Karpas-422 (cell line): ENCODE data around the gene GRB14. TPM values are rescaled to one million over a fixed set of nuclear protein-coding genes. Genes with fewer than 3 reads are reported as not detected.
A peak's percentile ranks its signal among the peaks of the same experiment; 100 is the strongest.

Experiments used
- DNase-seq: peaks from one replicate; pipeline ENCODE4 v3.0.0-alpha.2; 2015
- H2AFZ ChIP-seq: fragments of 200-600 bp; sonication (generic); 2 replicates; pipeline ENCODE4 v1.6.1; 2014; ENCODE audit warnings: antibody characterized with exemption, low read length, mixed read lengths
- H3K27ac ChIP-seq: fragments of 200-600 bp; sonication (generic); 2 replicates; pipeline ENCODE4 v1.5.1; 2014; ENCODE audit warnings: mild to moderate bottlenecking, low read length, moderate library complexity
- H3K27me3 ChIP-seq: fragments of 200-600 bp; sonication (generic); 2 replicates; pipeline ENCODE4 v1.6.1; 2014; ENCODE audit warnings: low read length, mixed read lengths
- H3K36me3 ChIP-seq: fragments of 200-600 bp; sonication (generic); 2 replicates; pipeline ENCODE4 v1.6.1; 2014; ENCODE audit warnings: low read length, mixed read lengths; ENCODE audit not compliant: insufficient read depth
- H3K4me1 ChIP-seq: fragments of 200-600 bp; sonication (generic); 2 replicates; pipeline ENCODE4 v1.6.1; 2014; ENCODE audit warnings: mild to moderate bottlenecking, low read length, mixed read lengths
- H3K4me2 ChIP-seq: fragments of 200-600 bp; sonication (generic); 2 replicates; pipeline ENCODE4 v1.6.1; 2014; ENCODE audit warnings: low read length, low read depth, mild to moderate bottlenecking; ENCODE audit not compliant: poor library complexity, severe bottlenecking
- H3K4me3 ChIP-seq: fragments of 200-600 bp; sonication (generic); 2 replicates; pipeline ENCODE4 v1.5.1; 2014; ENCODE audit warnings: mild to moderate bottlenecking, antibody characterized with exemption, low read length, mixed read lengths
- H3K79me2 ChIP-seq: fragments of 200-600 bp; sonication (generic); 2 replicates; pipeline ENCODE4 v1.6.1; 2014; ENCODE audit warnings: mild to moderate bottlenecking, low read length, mixed read lengths
- H3K9ac ChIP-seq: fragments of 200-600 bp; sonication (generic); 2 replicates; pipeline ENCODE4 v1.6.0; 2014; ENCODE audit warnings: low read length
- H3K9me2 ChIP-seq: fragments of 200-600 bp; sonication (generic), shearing (Covaris generic); replicated peaks from 2 replicates; pipeline ENCODE4 v1.6.0; 2014; ENCODE audit warnings: mild to moderate bottlenecking, low read length, moderate library complexity; ENCODE audit not compliant: insufficient read depth
- H3K9me3 ChIP-seq: fragments of 300-700, 200-600 bp; sonication (generic); 2 replicates; pipeline ENCODE4 v1.6.1; 2014; ENCODE audit warnings: low read length, mixed read lengths
- H4K20me1 ChIP-seq: fragments of 200-600 bp; sonication (generic); 2 replicates; pipeline ENCODE4 v1.6.1; 2014; ENCODE audit warnings: mild to moderate bottlenecking, antibody characterized with exemption, low read length, low read depth; ENCODE audit not compliant: insufficient read depth
- total RNA-seq: library from RNA; depleted of rRNA; stranded (reverse); fragments of >200 nt; shearing (Covaris generic); gene quantifications from 2 replicates; pipeline ENCODE4 v1.2.3, GENCODE V29; 2014; ENCODE audit warnings: low replicate concordance

Gene GRB14
- total RNA-seq, 1 experiment from 2014 or later: not detected

- Histone ChIP-seq H3K4me2 (no peak overlapping the region), H3K9ac (no peak overlapping the region), H3K9me3 (no peaks in the 10 kb centered on the region), H3K4me1 (no peaks in the 10 kb centered on the region), H3K27ac (no peak overlapping the region), H3K9me2 (no peaks in the 10 kb centered on the region), H3K4me3 (no peak overlapping the region), H3K27me3 (no peaks in the 10 kb centered on the region), H2AFZ (no peak overlapping the region), H3K79me2 (no peaks in the 10 kb centered on the region), H4K20me1 (no peaks in the 10 kb centered on the region), H3K36me3 (no peaks in the 10 kb centered on the region)
- no peak for DNase-seq
Observed at GRCh38 chr2:164514491-164514890, 106.8 kb downstream of the GRB14 start.

- no peaks in the 10 kb centered on the region for H3K27me3 ChIP-seq
- no peaks in the 10 kb centered on the region for H4K20me1 ChIP-seq
- no peak overlapping the region for H3K9ac ChIP-seq
- no peaks in the 10 kb centered on the region for H3K79me2 ChIP-seq
- H3K9me2 ChIP-seq: no peaks in the 10 kb centered on the region
- no peaks in the 10 kb centered on the region for H3K36me3 ChIP-seq
- H3K4me1 ChIP-seq: no peaks in the 10 kb centered on the region
- H3K4me2 ChIP-seq: no peak overlapping the region
- DNase-seq: no peak
- H3K4me3 ChIP-seq: no peak overlapping the region
- H3K9me3 ChIP-seq: no peaks in the 10 kb centered on the region
- no peak overlapping the region for H2AFZ ChIP-seq
- no peak overlapping the region for H3K27ac ChIP-seq
Observed at GRCh38 chr2:164512871-164513270, 108.4 kb downstream of the GRB14 start.

GRCh38 chr2:164511738-164512137 lies 109.5 kb downstream of the GRB14 start:
- Histone ChIP-seq H3K79me2 (no peaks in the 10 kb centered on the region), H3K27me3 (no peaks in the 10 kb centered on the region), H3K4me2 (no peak overlapping the region), H2AFZ (no peak overlapping the region), H3K27ac (no peak overlapping the region), H4K20me1 (no peaks in the 10 kb centered on the region), H3K9me2 (no peaks in the 10 kb centered on the region), H3K36me3 (no peaks in the 10 kb centered on the region), H3K9ac (no peak overlapping the region), H3K4me1 (no peaks in the 10 kb centered on the region), H3K4me3 (no peak overlapping the region), H3K9me3 (no peaks in the 10 kb centered on the region)
- DNase-seq: no peak

DNA sequence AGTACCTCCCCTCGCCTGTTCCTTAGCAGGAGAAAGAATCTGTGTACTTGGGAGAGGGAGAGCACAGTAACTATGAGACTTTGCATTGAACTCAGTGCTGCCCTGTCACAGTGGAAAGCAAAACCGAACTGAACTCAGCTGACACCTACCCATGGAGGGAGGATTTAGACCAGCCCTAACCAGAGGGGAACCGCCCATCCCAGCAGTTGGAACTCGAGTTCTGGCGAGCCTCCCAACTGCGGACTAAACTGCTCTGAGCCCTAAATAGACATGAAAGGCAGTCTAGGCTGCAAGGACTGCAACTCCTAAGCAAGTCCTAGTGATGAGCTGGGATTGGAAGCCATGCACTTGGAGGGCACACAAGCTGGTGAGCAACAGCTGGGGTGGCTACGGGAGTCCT lies 110.4 kb downstream of the GRB14 start:
- Histone ChIP-seq H3K4me2 (no peak overlapping the region), H3K9me3 (no peaks in the 10 kb centered on the region), H3K4me1 (no peaks in the 10 kb centered on the region), H3K79me2 (no peaks in the 10 kb centered on the region), H3K9me2 (no peaks in the 10 kb centered on the region), H3K9ac (no peak overlapping the region), H3K27ac (no peak overlapping the region), H3K36me3 (no peaks in the 10 kb centered on the region), H2AFZ (no peak overlapping the region), H3K27me3 (no peaks in the 10 kb centered on the region), H4K20me1 (no peaks in the 10 kb centered on the region), H3K4me3 (no peak overlapping the region)
- DNase-seq: no peak

- no peaks in the 10 kb centered on the region for H3K9me2 ChIP-seq
- H4K20me1 ChIP-seq: no peaks in the 10 kb centered on the region
- no peak overlapping the region for H3K27ac ChIP-seq
- no peak overlapping the region for H3K4me3 ChIP-seq
- H3K9ac ChIP-seq: no peak overlapping the region
- H3K4me1 ChIP-seq: no peaks in the 10 kb centered on the region
- no peaks in the 10 kb centered on the region for H3K27me3 ChIP-seq
- H3K9me3 ChIP-seq: no peaks in the 10 kb centered on the region
- no peaks in the 10 kb centered on the region for H3K79me2 ChIP-seq
- no peak for DNase-seq
- H3K36me3 ChIP-seq: no peaks in the 10 kb centered on the region
- no peak overlapping the region for H3K4me2 ChIP-seq
- no peak overlapping the region for H2AFZ ChIP-seq
Observed at GRCh38 chr2:164509137-164509877, 112.0 kb downstream of the GRB14 start.

- Histone ChIP-seq H3K9ac (no peak overlapping the region), H3K36me3 (no peaks in the 10 kb centered on the region), H3K4me3 (no peak overlapping the region), H3K9me2 (no peaks in the 10 kb centered on the region), H2AFZ (no peak overlapping the region), H3K4me1 (no peaks in the 10 kb centered on the region), H4K20me1 (no peaks in the 10 kb centered on the region), H3K9me3 (no peaks in the 10 kb centered on the region), H3K79me2 (no peaks in the 10 kb centered on the region), H3K27me3 (no peaks in the 10 kb centered on the region; the same call in 1 of the 2 replicates), H3K4me2 (no peak overlapping the region), H3K27ac (no peak overlapping the region)
- DNase-seq: peak; percentile 58
Observed at GRCh38 chr2:164504253-164504652, 117.0 kb downstream of the GRB14 start.

GRCh38 chr2:164498836-164499235 lies 122.4 kb downstream of the GRB14 start:
- Histone ChIP-seq H3K27ac (no peak overlapping the region), H3K9me2 (no peaks in the 10 kb centered on the region), H3K4me3 (no peak overlapping the region), H2AFZ (no peak overlapping the region), H3K9me3 (no peaks in the 10 kb centered on the region), H3K36me3 (no peaks in the 10 kb centered on the region), H4K20me1 (no peaks in the 10 kb centered on the region), H3K4me2 (no peak overlapping the region), H3K27me3 (no peaks in the 10 kb centered on the region; the same call in 1 of the 2 replicates), H3K9ac (no peak overlapping the region), H3K4me1 (no peaks in the 10 kb centered on the region), H3K79me2 (no peaks in the 10 kb centered on the region)
- DNase-seq: no peak

- no peak for DNase-seq
- Histone ChIP-seq H3K79me2 (no peaks in the 10 kb centered on the region), H3K27ac (no peak overlapping the region), H3K9me3 (no peaks in the 10 kb centered on the region), H4K20me1 (no peaks in the 10 kb centered on the region), H3K9ac (no peak overlapping the region), H3K36me3 (no peaks in the 10 kb centered on the region), H3K4me3 (no peak overlapping the region), H2AFZ (no peak overlapping the region), H3K4me2 (no peak overlapping the region), H3K9me2 (0 out of 2 replicates have a peak, but pooled peaks cover under 1% of the 10 kb centered on the region), H3K27me3 (no peaks in the 10 kb centered on the region), H3K4me1 (no peaks in the 10 kb centered on the region)
Observed at GRCh38 chr2:164496881-164497280, 124.4 kb downstream of the GRB14 start.
